HCT116 (cell line): Measurements from ENCODE around the gene TMEM129.

Experiments used
- CTCF ChIP-seq, 3 experiments: fragments of 200-600 bp in 1 of 3; sonication (generic) in 1 of 3; IDR thresholded peaks in 2 of 3; conservative IDR thresholded peaks in 1 of 3; 2 replicates each; pipeline ENCODE4 v1.5.1; 2012 to 2017; ENCODE audit warnings: low read depth in 2 of 3, low read length in 2 of 3, antibody characterized with exemption in 1 of 3, borderline replicate concordance in 1 of 3, control low read depth in 1 of 3, mild to moderate bottlenecking in 1 of 3, mixed read lengths in 1 of 3, mixed run types in 1 of 3, moderate library complexity in 1 of 3; ENCODE audit not compliant: insufficient read depth in 1 of 3
- EZH2 ChIP-seq: fragments of 200-600 bp; sonication (generic); IDR thresholded peaks from 2 replicates; pipeline ENCODE4 v1.6.1; 2017; ENCODE audit warnings: antibody characterized with exemption, mixed run types
- EZH2phosphoT487 ChIP-seq: fragments of 200-600 bp; IDR thresholded peaks from 2 replicates; pipeline ENCODE4 v1.6.1; 2018; ENCODE audit warnings: antibody characterized with exemption, borderline replicate concordance
- JUND ChIP-seq: IDR thresholded peaks from 2 replicates; pipeline ENCODE4 v1.6.1; 2012
- MAX ChIP-seq: IDR thresholded peaks from 2 replicates; pipeline ENCODE4 v1.6.1; 2012
- POLR2A ChIP-seq: IDR thresholded peaks from 2 replicates; pipeline ENCODE4 v1.7.0; 2011; ENCODE audit warnings: borderline replicate concordance; ENCODE audit not compliant: insufficient read depth, insufficient read length; ENCODE audit errors: extremely low read depth
- POLR2AphosphoS5 ChIP-seq: IDR thresholded peaks from 2 replicates; pipeline ENCODE4 v1.6.1; 2011; ENCODE audit warnings: mild to moderate bottlenecking, low read depth, low read length, moderate library complexity
- RAD21 ChIP-seq: IDR thresholded peaks from 2 replicates; pipeline ENCODE4 v1.6.1; 2012; ENCODE audit warnings: low read depth, mild to moderate bottlenecking
- TCF7L2 ChIP-seq: IDR thresholded peaks from 2 replicates; pipeline ENCODE4 v1.7.0; 2011; ENCODE audit warnings: borderline replicate concordance, inconsistent platforms; ENCODE audit not compliant: insufficient read depth, insufficient read length; ENCODE audit errors: extremely low read depth
- YY1 ChIP-seq: IDR thresholded peaks from 2 replicates; pipeline ENCODE4 v1.6.1; 2011; ENCODE audit warnings: low read length, low read depth, moderate library complexity, mild to moderate bottlenecking; ENCODE audit not compliant: insufficient replicate concordance; ENCODE audit errors: extremely low read depth
- ZBTB33 ChIP-seq: IDR thresholded peaks from 2 replicates; pipeline ENCODE4 v1.6.1; 2011; ENCODE audit warnings: mild to moderate bottlenecking, low read length, moderate library complexity; ENCODE audit not compliant: insufficient replicate concordance; ENCODE audit errors: extremely low read depth

- no peak for TF ChIP-seq CTCF (IDR thresholded peaks at IDR 0.05 in 2 of 3, conservative IDR thresholded peaks at IDR 0.05 in 1 of 3; ENCODE audit: borderline replicate concordance in 1 of 3, insufficient read depth in 1 of 3, low read depth in 2 of 3, low read length in 2 of 3)
- no peak for TF ChIP-seq EZH2
- TF ChIP-seq ZBTB33 = no peak
- no peak for TF ChIP-seq MAX
- no peak for TF ChIP-seq POLR2A
- no peak for TF ChIP-seq YY1
- no peak for TF ChIP-seq POLR2AphosphoS5
- TF ChIP-seq JUND = no peak
- TF ChIP-seq RAD21 = no peak
- TF ChIP-seq EZH2phosphoT487 = no peak
- TF ChIP-seq TCF7L2 = no peak
Observed at GRCh38 chr4:1675136-1675801, 45.9 kb downstream of the TMEM129 start.
